Esophagus (tissue), 2 donors: ENCODE results near the gene GABBR2. TPM values are rescaled to one million over a fixed set of nuclear protein-coding genes. Genes with fewer than 3 reads are reported as not detected.
"Not testable (repeated sequence)": the region's sequence is repeated elsewhere in the genome, so short reads cannot be mapped to it uniquely, and the experiment has no call there.

Source experiments
- H3K27ac ChIP-seq, 2 donors: one replicate each; pipeline ENCODE4 v1.5.1; 2013; ENCODE audit warnings: low read depth in 2 of 2, mild to moderate bottlenecking in 2 of 2, inconsistent platforms in 1 of 2, low read length in 1 of 2, moderate library complexity in 1 of 2
- H3K27me3 ChIP-seq, 2 donors: one replicate each; pipeline ENCODE4 v1.6.1; 2013; ENCODE audit warnings: low read length in 2 of 2, control low read depth in 1 of 2, mild to moderate bottlenecking in 1 of 2; ENCODE audit not compliant: insufficient read depth in 2 of 2, control insufficient read depth in 1 of 2
- H3K36me3 ChIP-seq, 2 donors: one replicate each; pipeline ENCODE4 v1.6.1; 2013; ENCODE audit warnings: low read length in 1 of 2; ENCODE audit not compliant: control insufficient read depth in 2 of 2, insufficient read depth in 2 of 2
- H3K4me1 ChIP-seq, 2 donors: one replicate each; pipeline ENCODE4 v1.6.1; 2013; ENCODE audit warnings: low read length in 1 of 2; ENCODE audit not compliant: control insufficient read depth in 2 of 2, insufficient read depth in 2 of 2
- H3K4me3 ChIP-seq, 2 donors: one replicate each; pipeline ENCODE4 v1.5.1; 2013; ENCODE audit warnings: low read length in 2 of 2, mild to moderate bottlenecking in 2 of 2, low read depth in 1 of 2, moderate library complexity in 1 of 2
- H3K9me3 ChIP-seq, 2 donors: one replicate each; pipeline ENCODE4 v1.6.1; 2013; ENCODE audit warnings: mild to moderate bottlenecking in 2 of 2, low read depth in 1 of 2, low read length in 1 of 2, moderate library complexity in 1 of 2; ENCODE audit not compliant: control insufficient read depth in 2 of 2, insufficient read depth in 1 of 2
- WGBS, 2 donors: extraction: QIAGEN DNeasy Blood & Tissue Kit; methylation state at CpG; one replicate each; pipeline ENCODE4 v1.1.7; 2013; 5-methylcytosine and 5-hydroxymethylcytosine counted together
- polyA plus RNA-seq, 2 donors: library from polyadenylated mRNA; stranded (reverse); fragments of 200-250 nt; gene quantifications; one replicate each; pipeline ENCODE4 v1.2.3, GENCODE V29; 2013
- donor health status: healthy with polysubstance abuse.
- donor health status: Bipolar disorder and iron deficiency.

Gene GABBR2
- polyA plus RNA-seq, 2 donors: under 0.01 TPM; not detected in 1

GRCh38 chr9:98280574-98280973 lies 428.2 kb downstream of the GABBR2 start:
- H3K27ac ChIP-seq: no peak overlapping the region

GRCh38 chr9:98280162-98280561 lies 428.6 kb downstream of the GABBR2 start:
- Histone ChIP-seq H3K4me1 (no peaks in the 10 kb centered on the region), H3K4me3 (no peak overlapping the region), H3K9me3 (no peaks in the 10 kb centered on the region), H3K27me3 (no peaks in the 10 kb centered on the region), H3K27ac (no peak overlapping the region), H3K36me3 (no peaks in the 10 kb centered on the region)
- WGBS, 2 donors: 78% methylated on average over 2 of the region's 2 CpGs

More at GRCh38 chr9:98280574-98280973, 428.2 kb downstream of the GABBR2 start:
- Histone ChIP-seq H3K36me3 (no peaks in the 10 kb centered on the region), H3K4me3 (no peak overlapping the region), H3K9me3 (no peaks in the 10 kb centered on the region), H3K4me1 (no peaks in the 10 kb centered on the region), H3K27me3 (no peaks in the 10 kb centered on the region)
- WGBS, 2 donors: 69% methylated on average over 6 of the region's 6 CpGs

- no peak overlapping the region for H3K4me3 ChIP-seq
- no peaks in the 10 kb centered on the region for H3K27me3 ChIP-seq
- no peaks in the 10 kb centered on the region for H3K4me1 ChIP-seq
- no peaks in the 10 kb centered on the region for H3K9me3 ChIP-seq
- no peaks in the 10 kb centered on the region for H3K36me3 ChIP-seq
- WGBS, 2 donors: 73 to 76% methylated on average over 10 of the region's 10 CpGs
- H3K27ac ChIP-seq: no peak overlapping the region
Measured at GRCh38 chr9:98276907-98277469, 431.7 kb downstream of the GABBR2 start.

- Histone ChIP-seq H3K27ac (no peak overlapping the region), H3K4me1 (no peaks in the 10 kb centered on the region), H3K4me3 (no peak overlapping the region), H3K27me3 (no peaks in the 10 kb centered on the region), H3K9me3 (no peaks in the 10 kb centered on the region), H3K36me3 (no peaks in the 10 kb centered on the region)
- WGBS, 2 donors: 93 to 94% methylated on average over 2 of the region's 2 CpGs
Measured at GRCh38 chr9:98275159-98275558, 433.6 kb downstream of the GABBR2 start.

GRCh38 chr9:98272083-98272482 lies 436.7 kb downstream of the GABBR2 start:
- H3K9me3 ChIP-seq: no peaks in the 10 kb centered on the region
- 74 to 83% methylated on average over 3 of the region's 3 CpGs for WGBS, 2 donors
- H3K4me1 ChIP-seq: no peaks in the 10 kb centered on the region
- no peak overlapping the region for H3K4me3 ChIP-seq
- no peaks in the 10 kb centered on the region for H3K27me3 ChIP-seq
- H3K27ac ChIP-seq: no peak overlapping the region
- H3K36me3 ChIP-seq: no peaks in the 10 kb centered on the region

GRCh38 chr9:98271479-98271878 lies 437.3 kb downstream of the GABBR2 start:
- no peaks in the 10 kb centered on the region for H3K4me1 ChIP-seq
- 39 to 48% methylated on average over 3 of the region's 3 CpGs for WGBS, 2 donors
- no peak overlapping the region for H3K4me3 ChIP-seq
- no peaks in the 10 kb centered on the region for H3K27me3 ChIP-seq
- H3K27ac ChIP-seq: no peak overlapping the region
- H3K9me3 ChIP-seq: no peaks in the 10 kb centered on the region
- no peaks in the 10 kb centered on the region for H3K36me3 ChIP-seq

GRCh38 chr9:98270284-98270683 lies 438.5 kb downstream of the GABBR2 start:
- H3K9me3 ChIP-seq, H3K27ac ChIP-seq, H3K4me1 ChIP-seq, H3K36me3 ChIP-seq, H3K27me3 ChIP-seq, H3K4me3 ChIP-seq: not testable (repeated sequence)
- WGBS, 2 donors: 64 to 73% methylated on average over 10 to 11 of the region's 11 CpGs

- H3K27me3 ChIP-seq, H3K27ac ChIP-seq, H3K36me3 ChIP-seq, H3K4me1 ChIP-seq, H3K9me3 ChIP-seq, H3K4me3 ChIP-seq: not testable (repeated sequence)
- 65 to 71% methylated on average over 10 of the region's 10 CpGs for WGBS, 2 donors
Measured at GRCh38 chr9:98269652-98270051, 439.1 kb downstream of the GABBR2 start.

GRCh38 chr9:98267556-98267955 lies 441.2 kb downstream of the GABBR2 start:
- 86% methylated on average over 8 of the region's 8 CpGs for WGBS, 2 donors
- not testable (repeated sequence) for H3K27me3 ChIP-seq, H3K4me3 ChIP-seq, H3K4me1 ChIP-seq, H3K36me3 ChIP-seq, H3K9me3 ChIP-seq, H3K27ac ChIP-seq

GRCh38 chr9:98264516-98264915 lies 444.2 kb downstream of the GABBR2 start:
- Histone ChIP-seq H3K9me3 (no peaks in the 10 kb centered on the region), H3K4me1 (no peaks in the 10 kb centered on the region), H3K27ac (no peak overlapping the region), H3K36me3 (no peaks in the 10 kb centered on the region), H3K4me3 (no peak overlapping the region), H3K27me3 (no peaks in the 10 kb centered on the region)
- WGBS, 2 donors: 77 to 78% methylated on average over 2 of the region's 2 CpGs
